IPS DF 6.9 (cell line): ENCODE data around the gene SERPINI1.

ENCODE experiments used
- DNase-seq: peaks from one replicate; pipeline ENCODE4 v3.0.0-alpha.2; 2013; ENCODE audit warnings: low read depth, low spot score
- H3K27ac ChIP-seq: one replicate; pipeline ENCODE4 v1.5.1; 2013; ENCODE audit warnings: low read length, control low read depth
- H3K27me3 ChIP-seq: 2 replicates; pipeline ENCODE4 v1.6.1; 2013; ENCODE audit warnings: mild to moderate bottlenecking, low read length; ENCODE audit not compliant: control insufficient read depth, insufficient read depth
- H3K36me3 ChIP-seq: 2 replicates; pipeline ENCODE4 v1.6.1; 2013; ENCODE audit warnings: low read length; ENCODE audit not compliant: control insufficient read depth, insufficient read depth
- H3K4me1 ChIP-seq: 2 replicates; pipeline ENCODE4 v1.6.1; 2013; ENCODE audit warnings: low read length; ENCODE audit not compliant: control insufficient read depth, insufficient read depth
- H3K4me3 ChIP-seq: 2 replicates; pipeline ENCODE4 v1.5.1; 2013; ENCODE audit warnings: mild to moderate bottlenecking, low read length
- H3K9me3 ChIP-seq: 2 replicates; pipeline ENCODE4 v1.6.1; 2013; ENCODE audit warnings: low read length, inconsistent platforms; ENCODE audit not compliant: control insufficient read depth, insufficient read depth
- whole genome bisulfite sequencing: extraction: QIAGEN DNeasy Blood & Tissue Kit; methylation state at CpG from one replicate; pipeline ENCODE4 v1.1.7; 2013; ENCODE audit warnings: mixed read lengths, missing lambda C conversion rate; ENCODE audit not compliant: insufficient read length, insufficient coverage; 5-methylcytosine and 5-hydroxymethylcytosine counted together

The SERPINI1 gene

GRCh38 chr3:167749728-167750127, 14.2 kb downstream of the SERPINI1 start:
- Histone ChIP-seq H3K27me3 (no peaks in the 10 kb centered on the region), H3K36me3 (no peaks in the 10 kb centered on the region), H3K27ac (no peak overlapping the region), H3K9me3 (no peaks in the 10 kb centered on the region), H3K4me3 (no peak overlapping the region), H3K4me1 (no peaks in the 10 kb centered on the region)
- DNase-seq = no peak
- no CpG with 5 or more reads among the region's 2 CpGs for WGBS

- 100% methylated on average over 1 of the region's 3 CpGs for WGBS
- no peak for DNase-seq
- Histone ChIP-seq H3K4me3 (no peak overlapping the region), H3K36me3 (no peaks in the 10 kb centered on the region), H3K27ac (no peak overlapping the region), H3K27me3 (no peaks in the 10 kb centered on the region), H3K4me1 (no peaks in the 10 kb centered on the region), H3K9me3 (no peaks in the 10 kb centered on the region)
These were observed 14.9 kb downstream of the SERPINI1 start for GRCh38 chr3:167750272-167750971.

GRCh38 chr3:167754049-167754448, 18.5 kb downstream of the SERPINI1 start:
- no peak overlapping the region for H3K4me3 ChIP-seq
- H3K4me1 ChIP-seq = no peaks in the 10 kb centered on the region
- H3K27ac ChIP-seq = no peak overlapping the region
- DNase-seq = no peak
- no peaks in the 10 kb centered on the region for H3K27me3 ChIP-seq
- H3K9me3 ChIP-seq = no peaks in the 10 kb centered on the region
- H3K36me3 ChIP-seq = no peaks in the 10 kb centered on the region

- Histone ChIP-seq H3K4me3 (no peak overlapping the region), H3K27ac (no peak overlapping the region), H3K36me3 (0 out of 2 replicates have a peak, but pooled peaks cover 2% of the 10 kb centered on the region), H3K27me3 (no peaks in the 10 kb centered on the region), H3K9me3 (no peaks in the 10 kb centered on the region), H3K4me1 (no peaks in the 10 kb centered on the region)
- no peak for DNase-seq
- no CpG with 5 or more reads among the region's 1 CpG for WGBS
These were observed 25.8 kb downstream of the SERPINI1 start for GRCh38 chr3:167761302-167761701.

- Histone ChIP-seq H3K27ac (no peak overlapping the region), H3K27me3 (no peaks in the 10 kb centered on the region), H3K9me3 (no peaks in the 10 kb centered on the region), H3K4me3 (no peak overlapping the region), H3K36me3 (0 out of 2 replicates have a peak, but pooled peaks cover 2% of the 10 kb centered on the region), H3K4me1 (no peaks in the 10 kb centered on the region)
- no CpG with 5 or more reads among the region's 2 CpGs for WGBS
- DNase-seq = no peak
These were observed 26.8 kb downstream of the SERPINI1 start for GRCh38 chr3:167762296-167762695.

- Histone ChIP-seq H3K27me3 (no peaks in the 10 kb centered on the region), H3K9me3 (no peaks in the 10 kb centered on the region), H3K27ac (no peak overlapping the region), H3K4me3 (no peak overlapping the region), H3K4me1 (no peaks in the 10 kb centered on the region), H3K36me3 (no peaks in the 10 kb centered on the region)
- WGBS = no CpG with 5 or more reads among the region's 3 CpGs
- no peak for DNase-seq
These were observed 37.5 kb downstream of the SERPINI1 start for GRCh38 chr3:167772992-167773391.

GRCh38 chr3:167773584-167773983, 38.1 kb downstream of the SERPINI1 start:
- no CpG with 5 or more reads among the region's 1 CpG for WGBS
- Histone ChIP-seq H3K9me3 (no peaks in the 10 kb centered on the region), H3K4me3 (no peak overlapping the region), H3K36me3 (no peaks in the 10 kb centered on the region), H3K4me1 (no peaks in the 10 kb centered on the region), H3K27me3 (no peaks in the 10 kb centered on the region), H3K27ac (no peak overlapping the region)
- DNase-seq = no peak

GRCh38 chr3:167776066-167776685, 40.7 kb downstream of the SERPINI1 start:
- DNase-seq = no peak
- H3K4me3 ChIP-seq = no peak overlapping the region
- H3K36me3 ChIP-seq = no peaks in the 10 kb centered on the region
- H3K9me3 ChIP-seq = no peaks in the 10 kb centered on the region
- WGBS = no CpG with 5 or more reads among the region's 4 CpGs
- H3K27me3 ChIP-seq = no peaks in the 10 kb centered on the region
- H3K27ac ChIP-seq = no peak overlapping the region
- no peaks in the 10 kb centered on the region for H3K4me1 ChIP-seq

GRCh38 chr3:167777356-167777755, 41.8 kb downstream of the SERPINI1 start:
- Histone ChIP-seq H3K27me3 (no peaks in the 10 kb centered on the region), H3K4me1 (no peaks in the 10 kb centered on the region), H3K9me3 (no peaks in the 10 kb centered on the region), H3K36me3 (no peaks in the 10 kb centered on the region), H3K4me3 (no peak overlapping the region), H3K27ac (no peak overlapping the region)
- no peak for DNase-seq
- WGBS = no CpG with 5 or more reads among the region's 1 CpG

- DNase-seq = no peak
- no CpG with 5 or more reads among the region's 2 CpGs for WGBS
- H3K27ac ChIP-seq = no peak overlapping the region
These were observed 44.8 kb downstream of the SERPINI1 start for GRCh38 chr3:167780214-167780883.

More at GRCh38 chr3:167780214-167780883, 44.8 kb downstream of the SERPINI1 start:
- Histone ChIP-seq H3K36me3 (no peaks in the 10 kb centered on the region), H3K27me3 (no peaks in the 10 kb centered on the region), H3K4me3 (no peak overlapping the region), H3K4me1 (no peaks in the 10 kb centered on the region), H3K9me3 (no peaks in the 10 kb centered on the region)
